Right lobe of liver (tissue), 6 donors: ENCODE measurements around the gene CDH13. TPM values are rescaled to one million over a fixed set of nuclear protein-coding genes. Genes with fewer than 3 reads are reported as not detected.

ENCODE experiments used
- ATAC-seq, 4 donors: fragments of 200-7000 bp; cut with Tn5 transposase; one replicate each; pipeline ENCODE4 v1.9.1; 2020; ENCODE audit warnings: mild to moderate bottlenecking in 4 of 4, moderate library complexity in 4 of 4
- DNase-seq, 3 donors: peaks; one replicate each; pipeline ENCODE4 v3.0.0-alpha.2; 2020
- H3K27ac ChIP-seq, 3 donors: fragments of 200-600 bp; one replicate each; pipeline ENCODE4 v1.8.0; 2022
- H3K27me3 ChIP-seq, 2 donors: fragments of 200-600 bp; one replicate each; pipeline ENCODE4 v1.8.0; 2022
- H3K36me3 ChIP-seq, 4 donors: fragments of 200-600 bp; sonication (generic) in 1 of 4; one replicate each; pipeline versions ENCODE4 v1.5.1 to v1.8.0; 2017 to 2022; ENCODE audit warnings: control low read depth in 1 of 4
- H3K4me1 ChIP-seq, 4 donors: fragments of 200-600 bp; sonication (generic) in 1 of 4; one replicate each; pipeline versions ENCODE4 v1.5.1 to v1.8.0; 2017 to 2022; ENCODE audit warnings: control low read depth in 1 of 4
- H3K4me3 ChIP-seq, 3 donors: fragments of 200-600 bp; one replicate each; pipeline ENCODE4 v1.8.0; 2022
- H3K9me3 ChIP-seq, 4 donors: fragments of 200-600 bp; sonication (generic) in 1 of 4; one replicate each; pipeline versions ENCODE4 v1.5.1 to v1.8.0; 2017 to 2022; ENCODE audit warnings: control low read depth in 1 of 4
- POLR2A ChIP-seq: fragments of 450-650 bp; IDR thresholded peaks from one replicate; pipeline ENCODE4 v1.6.1; 2017; ENCODE audit warnings: antibody characterized with exemption, mild to moderate bottlenecking
- WGBS: methylation state at CpG from one replicate; pipeline ENCODE4 v1.1.6; 2018; ENCODE audit warnings: low coverage, low lambda C conversion rate; ENCODE audit not compliant: insufficient coverage; ENCODE audit errors: missing lambda C conversion rate; 5-methylcytosine and 5-hydroxymethylcytosine counted together
- intact Hi-C, 2 donors: fragments of 100-400 bp; cut with DNase I; formaldehyde crosslinking; loops; one replicate each; pipeline versions ENCODE4 v1.11.2 to v1.14.1; 2022
- total RNA-seq, 6 experiments: library from RNA; depleted of rRNA in 2 of 6; stranded (reverse); fragments of >200 nt in 2 of 6; fragmentation: NEBNext Ultra II Directional in 3 of 6; extraction: Animal tissue kit (Norgen Biotek cat#: 25700) in 3 of 6; gene quantifications; one replicate each; pipeline versions ENCODE4 v1.1.0 to v1.2.4, GENCODE V29; 2016 to 2023
- TF ChIP-seq, protein P1 (sequence below), 4 donors: fragments of 200-600 bp in 3 of 4; fragments of 450-650 bp in 1 of 4; IDR thresholded peaks; one replicate each; pipeline versions ENCODE4 v1.5.1 to v1.8.0; 2016 to 2022; ENCODE audit warnings: antibody characterized with exemption in 4 of 4, mild to moderate bottlenecking in 2 of 4
- donor health status: DM: no; HTN: yes; CAD: no.
- donor health status: DM: no; HTN: no; CAD: no.
- donor health status: DM: no; HTN: no; CAD: no.
- donor health status: DM: no; HTN: yes; CAD: no.
- donor health status: DM: no; HTN: yes; CAD: no.

The CDH13 gene
- total RNA-seq, 6 experiments from 2014 or later: 0.13 to 4.6 (median 0.49) TPM

- ATAC-seq: no peak
- WGBS: 51% methylated on average over 5 of the region's 8 CpGs
Observed at GRCh38 chr16:82660075-82660645, 33.4 kb downstream of the CDH13 start.

DNA sequence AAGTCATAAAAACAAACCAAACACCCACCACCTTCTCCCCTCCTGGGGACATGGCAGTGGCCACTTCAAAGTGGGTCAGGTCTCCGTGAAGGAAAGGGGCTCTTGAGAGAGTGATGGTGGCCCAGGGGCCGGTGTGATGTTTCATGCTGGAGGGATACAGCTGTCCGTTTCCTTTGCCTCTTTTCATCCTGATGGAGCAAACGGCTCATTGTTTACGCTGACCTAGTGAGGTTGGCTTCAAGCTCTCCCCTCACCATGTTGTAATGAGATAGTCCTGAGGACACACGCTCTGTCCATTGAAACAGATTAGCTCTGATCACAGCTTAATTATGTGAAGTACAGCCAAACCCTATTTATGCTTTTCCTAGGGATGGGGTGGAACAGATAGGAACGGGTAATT, 34.2 kb downstream of the CDH13 start:
- H3K36me3 ChIP-seq: no peaks in the 10 kb centered on the region
- intact Hi-C loops: no loop called here
- H3K27me3 ChIP-seq: no peaks in the 10 kb centered on the region
- 39% methylated on average over 7 of the region's 7 CpGs for WGBS
- ATAC-seq (no peak), DNase-seq (no peak)
- H3K9me3 ChIP-seq: no peaks in the 10 kb centered on the region
- H3K27ac ChIP-seq: no peak overlapping the region
- no peak overlapping the region for H3K4me3 ChIP-seq
- no peak for TF ChIP-seq POLR2A
- TF ChIP-seq, protein P1, sequence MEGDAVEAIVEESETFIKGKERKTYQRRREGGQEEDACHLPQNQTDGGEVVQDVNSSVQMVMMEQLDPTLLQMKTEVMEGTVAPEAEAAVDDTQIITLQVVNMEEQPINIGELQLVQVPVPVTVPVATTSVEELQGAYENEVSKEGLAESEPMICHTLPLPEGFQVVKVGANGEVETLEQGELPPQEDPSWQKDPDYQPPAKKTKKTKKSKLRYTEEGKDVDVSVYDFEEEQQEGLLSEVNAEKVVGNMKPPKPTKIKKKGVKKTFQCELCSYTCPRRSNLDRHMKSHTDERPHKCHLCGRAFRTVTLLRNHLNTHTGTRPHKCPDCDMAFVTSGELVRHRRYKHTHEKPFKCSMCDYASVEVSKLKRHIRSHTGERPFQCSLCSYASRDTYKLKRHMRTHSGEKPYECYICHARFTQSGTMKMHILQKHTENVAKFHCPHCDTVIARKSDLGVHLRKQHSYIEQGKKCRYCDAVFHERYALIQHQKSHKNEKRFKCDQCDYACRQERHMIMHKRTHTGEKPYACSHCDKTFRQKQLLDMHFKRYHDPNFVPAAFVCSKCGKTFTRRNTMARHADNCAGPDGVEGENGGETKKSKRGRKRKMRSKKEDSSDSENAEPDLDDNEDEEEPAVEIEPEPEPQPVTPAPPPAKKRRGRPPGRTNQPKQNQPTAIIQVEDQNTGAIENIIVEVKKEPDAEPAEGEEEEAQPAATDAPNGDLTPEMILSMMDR (IDR thresholded peaks at IDR 0.05): no peak
- H3K4me1 ChIP-seq: no peaks in the 10 kb centered on the region

More at GRCh38 chr16:82660075-82660645, 33.4 kb downstream of the CDH13 start:
- H3K4me1 ChIP-seq: no peaks in the 10 kb centered on the region
- no peaks in the 10 kb centered on the region for H3K27me3 ChIP-seq
- no peaks in the 10 kb centered on the region for H3K9me3 ChIP-seq
- intact Hi-C loops: no loop called here
- TF ChIP-seq POLR2A: no peak
- TF ChIP-seq, protein P1 (IDR thresholded peaks at IDR 0.05): no peak
- no peak overlapping the region for H3K4me3 ChIP-seq
- DNase-seq: no peak
- no peaks in the 10 kb centered on the region for H3K36me3 ChIP-seq
- H3K27ac ChIP-seq: no peak overlapping the region

GRCh38 chr16:82664181-82664580, 37.4 kb downstream of the CDH13 start:
- no peak for DNase-seq
- no peak overlapping the region for H3K27ac ChIP-seq
- H3K36me3 ChIP-seq: no peaks in the 10 kb centered on the region
- intact Hi-C loops: no loop called here
- 55% methylated on average over 2 of the region's 2 CpGs for WGBS
- no peaks in the 10 kb centered on the region for H3K4me1 ChIP-seq
- H3K4me3 ChIP-seq: no peak overlapping the region
- no peaks in the 10 kb centered on the region for H3K27me3 ChIP-seq
- no peaks in the 10 kb centered on the region for H3K9me3 ChIP-seq
- no peak for ATAC-seq
- TF ChIP-seq POLR2A: no peak
- TF ChIP-seq, protein P1 (IDR thresholded peaks at IDR 0.05): no peak

GRCh38 chr16:82665025-82665424, 38.3 kb downstream of the CDH13 start:
- intact Hi-C loops: no loop called here
- H3K9me3 ChIP-seq: no peaks in the 10 kb centered on the region
- no peaks in the 10 kb centered on the region for H3K27me3 ChIP-seq
- TF ChIP-seq, protein P1 (IDR thresholded peaks at IDR 0.05): no peak
- TF ChIP-seq POLR2A: no peak
- no peak overlapping the region for H3K27ac ChIP-seq
- no peak for ATAC-seq
- DNase-seq: no peak
- no peak overlapping the region for H3K4me3 ChIP-seq
- no peaks in the 10 kb centered on the region for H3K36me3 ChIP-seq
- no peaks in the 10 kb centered on the region for H3K4me1 ChIP-seq
- 68% methylated on average over 3 of the region's 3 CpGs for WGBS

GRCh38 chr16:82667437-82667836, 40.7 kb downstream of the CDH13 start:
- ATAC-seq: no peak
- WGBS: 83% methylated on average over 1 of the region's 12 CpGs
- no peaks in the 10 kb centered on the region for H3K4me1 ChIP-seq
- no peak for DNase-seq
- no peak overlapping the region for H3K27ac ChIP-seq
- H3K27me3 ChIP-seq: no peaks in the 10 kb centered on the region
- TF ChIP-seq POLR2A: no peak
- TF ChIP-seq, protein P1 (IDR thresholded peaks at IDR 0.05): no peak
- H3K4me3 ChIP-seq: no peak overlapping the region
- no peaks in the 10 kb centered on the region for H3K36me3 ChIP-seq
- intact Hi-C loops: no loop called here
- no peaks in the 10 kb centered on the region for H3K9me3 ChIP-seq
